Right forelimb (tissue), 1 donor: ENCODE measurements around the gene LYPD8.
"Not testable (repeated sequence)": the region's sequence is repeated elsewhere in the genome, so short reads cannot be mapped to it uniquely, and the experiment has no call there.

Source experiments
- DNase-seq: peaks from one replicate; pipeline ENCODE4 v3.0.0-alpha.2; 2018

The LYPD8 gene, protein sequence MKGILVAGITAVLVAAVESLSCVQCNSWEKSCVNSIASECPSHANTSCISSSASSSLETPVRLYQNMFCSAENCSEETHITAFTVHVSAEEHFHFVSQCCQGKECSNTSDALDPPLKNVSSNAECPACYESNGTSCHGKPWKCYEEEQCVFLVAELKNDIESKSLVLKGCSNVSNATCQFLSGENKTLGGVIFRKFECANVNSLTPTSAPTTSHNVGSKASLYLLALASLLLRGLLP

DNA sequence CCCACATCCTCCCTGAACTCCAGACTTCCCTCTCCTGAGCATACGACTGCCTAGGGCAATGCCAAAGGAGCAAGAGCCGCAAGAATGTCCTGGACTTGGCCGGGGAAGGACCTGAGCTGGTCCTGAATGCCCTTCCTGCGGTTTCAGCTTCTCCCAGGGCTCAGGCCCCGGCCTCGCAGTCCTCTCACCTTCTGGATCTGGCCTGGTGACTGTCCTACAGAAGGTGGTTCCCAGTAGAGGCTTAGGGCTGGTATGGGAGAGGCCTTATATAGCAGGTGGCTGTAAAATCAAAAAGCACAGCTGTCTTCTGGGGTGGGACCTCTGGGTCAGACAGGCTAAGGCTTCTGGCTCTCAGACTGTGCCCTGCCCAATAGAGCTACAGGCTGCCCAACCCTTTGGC, at the start of gene LYPD8:
TSS of gene LYPD8 (minus strand) at position 243 of the 400 bp plus-strand sequence. CDS start 4,678 bp downstream, outside the sequence.
- DNase-seq = no peak

DNA sequence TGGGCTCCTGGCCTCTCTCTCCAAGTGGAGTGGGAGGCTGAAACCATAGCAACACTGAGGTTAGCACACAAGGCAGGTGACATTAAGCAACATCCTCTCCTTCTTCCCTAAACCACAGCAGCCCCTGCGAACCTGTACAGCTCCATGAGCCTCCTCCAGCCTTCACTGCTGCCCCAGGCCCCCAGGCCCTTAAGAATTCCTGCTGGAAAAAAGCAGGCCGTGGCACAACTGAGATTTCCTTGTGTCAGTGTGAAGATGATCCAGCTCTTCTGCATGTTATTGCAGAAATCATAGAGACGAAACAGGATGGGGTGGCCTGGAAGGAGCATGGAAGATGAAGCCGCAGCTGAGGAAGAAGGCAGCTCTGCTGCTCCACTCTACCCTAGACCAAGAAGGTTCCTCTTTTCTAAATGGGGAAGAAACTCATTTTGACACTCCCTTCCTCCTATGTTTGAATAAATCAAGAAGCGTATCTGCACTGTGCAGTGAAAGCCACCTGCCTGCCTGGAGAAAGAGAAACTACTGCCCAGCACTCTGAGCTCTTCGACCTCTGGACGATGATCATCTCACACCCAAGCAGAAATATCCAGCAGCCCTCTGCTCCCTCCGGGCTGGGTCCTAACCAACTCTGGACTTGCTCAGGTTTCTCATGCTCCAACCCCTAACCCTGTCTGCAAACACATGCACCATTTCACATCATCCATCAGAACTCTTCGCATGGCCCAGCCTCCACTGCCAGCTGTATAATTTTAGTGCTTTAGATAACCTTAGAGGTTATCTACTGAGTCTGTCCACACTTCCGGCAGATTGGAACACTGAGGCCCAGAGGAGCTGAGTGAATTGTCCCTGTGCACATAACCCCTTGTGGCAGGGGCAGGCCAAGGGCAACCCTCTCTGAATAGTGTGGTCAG, 49.5 kb upstream of the LYPD8 start:
- no peak for DNase-seq

DNA sequence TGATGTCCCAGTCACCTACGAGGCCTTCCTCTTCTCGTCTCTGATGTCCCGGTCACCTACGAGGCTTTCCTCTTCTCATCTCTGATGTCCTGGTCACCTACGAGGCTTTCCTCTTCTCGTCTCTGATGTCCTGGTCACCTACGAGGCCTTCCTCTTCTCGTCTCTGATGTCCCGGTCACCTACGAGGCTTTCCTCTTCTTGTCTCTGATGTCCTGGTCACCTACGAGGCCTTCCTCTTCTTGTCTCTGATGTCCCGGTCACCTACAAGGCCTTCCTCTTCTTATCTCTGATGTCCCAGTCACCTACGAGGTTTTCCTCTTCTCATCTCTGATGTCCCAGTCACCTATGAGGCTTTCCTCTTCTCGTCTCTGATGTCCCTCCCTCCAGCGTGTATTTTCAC, 47.9 kb upstream of the LYPD8 start:
- DNase-seq = not testable (repeated sequence)

DNA sequence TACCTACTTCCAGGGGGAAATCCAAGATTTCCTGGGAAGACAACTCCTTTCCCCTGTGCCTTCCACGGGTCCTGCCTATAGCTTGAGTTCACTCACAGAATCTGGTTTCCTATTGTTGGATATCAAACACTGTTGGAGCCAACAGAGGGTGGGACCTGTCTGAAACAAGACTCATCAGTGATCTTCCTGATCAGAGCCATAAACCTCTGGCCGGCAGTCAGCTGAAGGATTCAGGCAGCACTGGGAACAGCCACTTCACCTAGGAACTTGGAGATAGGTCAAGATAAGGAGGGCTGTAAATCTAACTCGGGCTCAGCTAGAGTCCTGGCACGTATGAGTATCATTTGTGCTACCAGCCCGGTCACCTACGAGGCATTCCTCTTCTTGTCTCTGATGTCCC, 46.9 kb upstream of the LYPD8 start:
- no peak for DNase-seq

DNA sequence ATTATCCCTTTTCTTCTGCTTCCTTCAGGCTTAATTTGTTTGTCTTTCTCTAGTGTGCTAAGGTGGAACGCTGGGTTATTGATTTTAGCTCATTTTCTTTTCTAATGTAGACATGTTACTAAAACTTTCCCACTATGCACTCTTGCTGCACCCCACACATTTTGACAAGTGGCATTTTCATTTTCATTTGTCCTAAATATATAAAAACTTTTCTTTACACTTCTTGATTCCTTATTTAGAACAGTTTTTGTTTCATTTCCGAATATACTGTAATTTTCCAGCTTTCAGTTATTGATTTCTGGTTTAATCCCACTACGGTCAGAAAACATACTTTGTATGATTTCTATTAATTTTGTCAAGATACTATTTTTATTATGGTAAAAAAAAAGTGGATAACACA, 44.9 kb upstream of the LYPD8 start:
- DNase-seq = no peak

DNA sequence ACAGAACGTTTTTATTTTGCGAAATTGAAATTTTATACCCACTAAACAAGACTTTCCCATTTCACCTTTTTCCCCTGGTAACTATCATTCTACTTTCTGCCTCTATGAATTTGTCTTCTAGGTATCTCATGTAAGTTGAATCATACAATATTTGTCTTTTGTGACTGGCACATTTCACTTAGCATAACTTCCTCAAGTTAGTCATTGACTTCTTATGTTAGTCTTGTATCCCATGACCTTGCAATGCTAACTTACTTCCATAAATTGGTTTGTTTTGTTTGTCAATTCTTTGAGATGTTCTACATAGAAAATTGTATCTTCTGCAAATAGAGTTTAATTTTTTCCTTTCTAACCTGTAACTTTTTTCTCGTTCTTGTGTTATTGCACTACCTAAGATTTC, 43.2 kb upstream of the LYPD8 start:
- DNase-seq = no peak

DNA sequence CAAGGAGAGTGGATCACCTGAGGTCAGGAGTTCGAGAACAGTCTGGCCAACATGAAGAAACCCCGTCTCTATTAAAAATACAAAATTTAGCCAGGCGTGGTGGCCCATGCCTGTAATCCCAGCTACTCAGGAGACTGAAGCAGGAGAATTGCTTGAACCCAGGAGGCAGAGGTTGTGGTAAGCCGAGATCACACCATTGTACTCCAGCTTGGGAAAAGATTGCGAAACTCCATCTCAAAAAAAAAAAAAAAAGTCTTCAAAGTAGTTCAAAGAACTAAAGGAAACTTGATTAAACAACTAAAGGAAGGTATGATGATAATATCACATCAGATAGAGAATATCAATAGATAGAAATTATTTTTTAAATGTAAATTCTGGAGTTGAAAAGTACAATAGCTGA, 39.1 kb upstream of the LYPD8 start:
- DNase-seq = not testable (repeated sequence)

DNA sequence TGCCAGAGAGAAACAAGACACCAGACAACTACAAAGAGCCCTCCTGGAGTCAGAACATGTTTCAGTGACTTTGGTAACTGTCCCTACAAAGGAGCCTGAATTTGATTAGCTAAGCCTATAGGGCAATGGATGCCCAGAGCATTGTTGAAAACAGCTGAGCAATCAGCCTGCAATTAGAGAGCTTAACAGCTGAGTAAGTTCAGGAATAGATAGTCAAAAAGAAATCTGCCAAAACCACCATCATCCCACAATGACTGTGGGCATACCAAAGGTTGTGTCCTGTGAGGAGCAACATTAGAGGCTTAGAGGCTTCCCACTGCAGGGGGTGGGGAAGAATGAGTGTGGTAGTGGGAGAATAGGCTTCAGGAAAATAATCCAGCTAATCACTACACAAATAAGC, 38.0 kb upstream of the LYPD8 start:
- no peak for DNase-seq

DNA sequence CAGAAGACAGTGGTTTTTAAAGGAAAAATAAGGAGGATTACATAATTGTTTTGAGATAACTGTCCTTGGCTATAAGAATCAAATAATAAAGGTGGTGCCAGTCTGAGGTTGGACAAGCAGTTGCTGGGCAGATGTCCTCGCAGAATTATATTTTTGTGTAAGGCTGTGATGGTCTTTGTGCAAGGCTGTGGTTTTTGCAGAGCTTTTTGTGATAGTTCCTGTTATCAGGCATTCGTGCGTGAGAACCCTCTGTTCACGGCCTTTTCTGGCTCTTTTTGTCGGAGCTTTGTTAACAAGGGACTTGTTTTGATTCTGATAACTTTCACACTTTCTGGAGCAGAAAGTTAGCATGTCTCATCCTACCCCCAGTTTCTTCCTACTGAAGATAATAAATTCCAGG, 36.8 kb upstream of the LYPD8 start:
- DNase-seq = no peak

DNA sequence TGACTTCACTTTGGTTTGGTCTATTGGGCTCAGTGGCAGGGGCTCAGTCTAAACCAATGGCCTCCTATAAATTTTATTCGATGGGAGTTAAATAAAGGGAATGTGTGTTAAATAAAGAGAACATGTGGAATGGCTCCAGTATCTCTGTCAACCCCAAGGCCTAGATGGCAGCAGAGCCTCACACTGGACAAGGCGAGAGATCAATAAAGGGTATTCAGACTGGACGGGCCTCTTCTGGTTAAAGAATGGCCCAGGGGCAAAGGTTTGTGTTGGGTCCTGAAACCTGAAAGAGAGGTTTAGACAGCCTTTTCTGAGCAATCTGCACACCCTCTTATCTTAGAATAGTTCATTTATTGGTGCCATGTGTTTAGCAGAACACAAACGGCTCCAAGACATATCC, 35.5 kb upstream of the LYPD8 start:
- no peak for DNase-seq

DNA sequence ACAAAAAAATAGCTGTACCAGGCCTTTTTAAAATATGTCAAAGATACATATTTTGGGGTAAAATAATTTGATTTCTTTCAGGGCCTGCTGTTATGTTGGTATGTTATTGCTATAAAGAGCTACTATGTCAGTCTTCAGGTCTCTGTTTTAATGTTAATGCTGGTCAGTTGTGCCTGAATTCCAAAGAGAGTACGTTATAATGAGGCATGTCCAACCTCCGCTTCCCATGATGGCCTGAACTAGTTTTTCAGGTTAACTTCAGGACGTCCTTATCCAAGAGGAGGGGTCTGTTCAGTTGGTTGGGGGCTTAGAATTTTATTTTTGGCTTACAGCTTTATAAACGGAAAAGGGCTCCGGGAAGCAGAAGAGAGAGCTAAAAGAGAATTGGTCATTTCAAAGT, 34.9 kb upstream of the LYPD8 start:
- no peak for DNase-seq

DNA sequence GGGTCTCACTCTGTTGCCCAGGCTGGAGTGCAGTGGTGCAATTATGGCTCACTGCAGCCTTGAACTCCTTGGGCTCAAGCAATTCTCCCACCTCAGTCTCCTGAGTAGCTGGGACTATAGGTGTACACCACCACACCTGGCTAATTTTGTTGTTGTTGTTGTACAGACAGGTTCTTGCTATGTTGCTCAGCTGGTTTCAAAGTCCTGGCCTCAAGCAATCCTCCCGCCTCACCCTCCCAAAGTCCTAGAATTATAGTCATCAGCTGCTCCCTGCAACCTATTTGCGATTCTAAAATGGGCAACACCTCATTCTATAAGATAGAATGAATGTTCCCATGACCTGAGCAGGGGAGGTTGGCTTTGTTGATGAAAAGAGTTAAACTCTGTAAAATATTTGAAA, 33.8 kb upstream of the LYPD8 start:
- DNase-seq = not testable (repeated sequence)

DNA sequence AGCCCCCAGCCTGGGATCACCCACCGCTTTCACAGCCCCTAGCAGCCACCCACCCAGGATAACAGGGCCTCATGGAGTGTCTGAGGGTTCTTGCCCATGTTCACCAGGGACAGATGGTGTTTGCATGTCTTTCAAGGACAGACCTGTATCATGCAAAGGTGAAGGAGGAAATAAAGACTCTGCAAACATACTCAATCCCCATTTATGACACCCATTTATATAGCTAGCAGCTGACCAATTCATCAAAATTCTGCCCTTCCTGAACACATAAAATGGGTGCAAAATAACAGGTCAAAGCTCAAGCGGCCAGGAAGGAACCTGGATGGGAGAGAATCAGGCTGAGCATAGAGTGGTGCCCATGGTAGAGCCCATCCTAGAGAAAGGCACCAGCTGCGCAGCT, 32.8 kb upstream of the LYPD8 start:
- no peak for DNase-seq

DNA sequence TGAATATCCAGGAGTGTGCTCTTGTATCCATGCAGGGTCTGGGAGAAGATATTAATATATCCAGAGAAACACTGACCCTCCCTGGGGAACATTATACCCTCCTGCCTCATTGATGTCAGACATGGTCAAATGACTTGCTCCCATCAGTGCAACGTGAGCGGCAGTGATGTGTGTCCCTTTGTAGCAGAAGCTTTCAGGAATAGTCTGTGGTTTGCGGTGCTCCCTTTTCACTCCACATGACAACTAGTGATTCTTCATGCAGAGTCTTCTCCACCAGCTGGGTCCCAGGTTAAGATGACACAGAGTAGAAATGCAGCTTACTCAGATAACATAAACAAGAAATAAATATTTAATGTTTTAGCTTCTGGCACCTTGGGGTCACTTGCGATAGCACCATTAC, 31.9 kb upstream of the LYPD8 start:
- DNase-seq = no peak

DNA sequence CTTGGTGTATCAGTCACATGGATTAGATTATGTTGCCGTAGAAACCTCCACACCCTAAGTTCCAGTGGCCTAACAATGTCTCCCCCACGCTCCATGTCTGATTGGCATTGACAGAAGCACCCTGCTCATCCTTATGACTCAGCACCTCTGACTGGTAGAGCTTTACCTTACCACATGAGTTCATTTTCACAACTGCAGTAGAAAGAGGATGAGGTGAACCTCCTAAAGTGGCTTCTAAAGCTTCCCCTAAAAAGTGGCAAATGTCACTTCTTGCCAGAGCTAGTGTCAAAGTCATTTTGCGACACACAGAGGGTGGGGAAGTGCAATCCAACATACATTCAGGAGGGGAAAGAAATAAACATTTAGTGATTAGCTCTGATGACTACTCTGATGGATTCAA, 30.6 kb upstream of the LYPD8 start:
- no peak for DNase-seq

DNA sequence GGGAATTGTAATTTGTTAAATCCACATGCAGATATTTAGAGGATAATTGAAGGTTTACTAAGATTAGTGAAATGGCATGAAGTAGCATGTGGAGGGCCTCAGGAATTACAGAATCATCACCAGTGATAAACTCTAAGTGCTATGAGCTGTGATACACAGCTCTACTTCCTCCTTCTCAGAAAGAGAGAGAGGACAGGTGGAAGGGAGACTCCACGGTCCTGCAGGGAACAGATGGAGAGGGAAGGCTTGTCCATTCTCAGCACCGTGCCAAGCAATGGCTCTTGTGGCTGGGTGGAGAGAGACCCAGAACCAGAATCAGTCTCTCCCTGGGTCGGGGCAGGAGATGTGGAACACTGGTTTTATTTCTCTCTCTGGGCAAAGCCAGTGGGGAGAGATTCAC, 27.8 kb upstream of the LYPD8 start:
- no peak for DNase-seq

DNA sequence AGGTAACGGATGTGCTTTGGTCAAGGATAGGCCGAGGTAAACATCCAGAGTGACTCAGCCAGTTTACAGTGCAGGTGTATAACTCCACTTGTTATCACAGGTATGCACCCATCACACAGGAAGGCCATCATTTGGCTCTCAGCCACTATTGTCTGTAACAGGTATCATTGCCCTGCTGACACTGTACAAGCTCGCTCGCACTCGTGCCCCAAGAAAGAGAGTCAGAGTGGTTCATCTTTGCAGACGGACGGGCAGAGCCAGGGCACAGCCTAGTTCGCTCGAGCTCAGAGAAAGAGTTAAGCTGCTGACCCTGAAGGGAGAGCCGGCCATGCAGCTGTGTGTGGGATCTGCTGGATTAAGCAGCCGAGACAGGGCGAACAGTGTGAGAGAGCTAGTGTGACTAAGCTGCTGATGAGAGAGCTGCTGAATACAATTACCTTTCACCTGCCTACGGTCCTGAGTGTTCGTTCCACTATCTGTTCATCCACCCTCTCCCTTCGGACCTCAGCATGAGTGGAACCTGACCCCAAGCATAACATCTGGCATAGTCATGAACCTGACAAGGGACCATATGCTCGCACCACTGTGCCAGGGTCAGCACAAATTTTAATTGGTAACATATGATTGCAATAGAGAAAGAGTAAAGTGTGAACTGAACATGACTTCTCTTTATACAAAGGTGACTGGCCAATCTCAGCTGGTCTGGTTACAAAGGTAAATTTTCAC, 27.0 kb upstream of the LYPD8 start:
- no peak for DNase-seq

DNA sequence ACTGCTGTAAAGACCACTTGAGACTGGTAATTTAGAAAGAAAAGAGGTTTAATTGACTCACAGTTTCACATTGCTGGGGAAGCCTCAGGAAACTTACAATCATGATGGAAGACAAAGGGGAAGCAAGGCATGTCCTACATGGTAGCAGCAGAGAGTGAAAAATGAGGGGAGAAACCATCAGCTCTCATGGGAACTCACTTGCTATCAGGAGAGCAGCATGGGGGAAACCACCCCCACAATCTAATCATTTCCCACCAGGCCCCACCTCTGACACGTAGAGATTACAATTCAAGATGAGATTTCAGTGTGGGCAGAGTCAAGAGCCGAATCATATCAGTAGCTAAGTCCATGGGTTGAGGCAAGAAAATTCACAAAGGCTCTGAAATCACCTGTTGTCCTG, 23.8 kb upstream of the LYPD8 start:
- DNase-seq = no peak

DNA sequence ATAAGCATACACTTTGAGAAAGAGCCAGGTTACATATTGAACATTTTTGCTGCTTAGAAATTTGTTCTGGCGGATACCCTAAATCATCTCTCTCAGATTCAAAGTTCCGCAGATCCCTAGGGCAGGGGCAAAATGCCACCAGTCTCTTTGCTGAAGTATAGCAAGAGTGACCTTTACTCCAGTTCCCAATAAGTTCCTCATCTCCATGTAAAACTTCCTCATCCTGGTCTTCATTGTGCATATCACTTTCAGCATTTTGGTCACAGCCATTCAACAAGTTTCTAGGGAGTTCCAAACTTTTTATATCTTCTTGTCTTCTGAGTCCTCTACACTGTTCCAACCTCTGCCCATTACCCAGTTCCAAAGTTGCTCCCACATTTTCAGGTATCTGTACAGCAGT, 23.3 kb upstream of the LYPD8 start:
- DNase-seq = no peak

DNA sequence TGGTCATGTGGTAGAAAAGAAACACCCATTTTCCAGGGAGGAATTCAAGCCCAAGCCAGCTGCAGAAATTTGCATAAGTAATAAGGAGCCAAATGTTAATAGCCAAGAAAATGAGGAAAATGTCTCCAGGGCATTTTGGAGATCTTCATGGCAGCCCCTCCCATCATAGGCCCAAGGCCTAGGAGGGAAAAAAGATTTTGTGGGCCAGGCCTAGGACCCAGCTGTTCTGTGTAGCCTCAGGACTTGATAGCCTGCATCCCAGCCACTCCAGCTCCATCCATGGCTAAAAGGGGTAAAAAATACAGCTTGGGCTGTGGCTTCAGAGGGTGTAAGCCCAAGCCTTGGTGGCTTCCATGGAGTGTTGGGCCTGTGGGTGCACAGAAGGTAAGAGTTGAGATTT, 21.4 kb upstream of the LYPD8 start:
- DNase-seq = no peak

DNA sequence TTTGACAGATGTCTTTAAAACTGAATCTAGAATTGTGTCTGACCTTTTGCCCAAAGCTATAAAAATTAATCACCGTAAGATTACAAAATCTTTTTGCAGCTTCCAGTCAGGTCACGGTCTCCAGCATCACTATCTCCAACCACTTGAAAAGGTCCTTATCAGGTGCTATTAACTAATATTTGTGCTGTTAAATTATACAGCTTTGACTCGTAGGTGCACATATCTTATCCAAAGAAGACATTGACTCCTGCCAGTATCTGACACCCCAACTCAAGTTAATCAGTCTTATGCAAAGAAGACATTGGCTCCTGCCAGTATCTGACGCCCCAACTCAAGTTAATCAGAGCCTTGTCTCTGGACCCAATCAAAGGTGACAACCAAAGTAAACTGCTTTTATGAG, 19.9 kb upstream of the LYPD8 start:
- DNase-seq = no peak

DNA sequence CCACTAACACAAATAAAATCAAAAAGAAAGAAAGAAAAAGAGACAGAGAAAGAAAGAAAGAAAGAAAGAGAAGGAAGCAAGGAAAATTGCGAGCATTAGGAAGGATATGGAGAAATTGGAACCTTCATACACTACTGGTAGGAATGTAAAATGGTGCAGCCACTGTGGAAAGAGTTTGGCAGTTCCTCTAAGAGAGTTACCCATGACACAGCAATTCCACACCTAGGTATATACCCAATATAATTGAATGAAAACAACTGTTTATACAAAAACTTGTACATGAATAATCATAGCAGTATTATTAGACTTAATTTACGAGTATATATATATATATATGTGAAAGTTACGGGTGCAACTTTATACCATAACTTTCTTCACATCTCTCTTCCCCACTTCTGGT, 4.1 kb upstream of the LYPD8 start:
- no peak for DNase-seq

DNA sequence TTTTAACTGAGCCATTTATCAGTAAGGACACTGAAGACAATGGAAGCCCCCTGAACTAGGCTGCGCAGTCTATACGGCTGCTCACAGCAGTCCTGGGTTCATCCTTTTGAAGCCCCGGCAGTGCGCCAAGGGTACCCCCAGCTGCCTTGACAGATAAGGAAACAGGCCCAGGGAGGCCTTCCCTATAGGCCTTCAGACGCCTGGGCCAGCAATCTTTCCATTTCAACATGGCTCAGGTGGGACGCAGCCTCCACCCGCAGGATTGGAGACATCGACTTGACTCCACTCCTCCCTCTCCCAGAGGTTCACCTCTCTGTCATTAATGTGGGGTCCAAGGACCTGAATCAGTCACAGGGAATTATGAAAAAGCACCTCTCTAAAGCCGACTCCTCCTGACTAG, 2.8 kb upstream of the LYPD8 start:
- DNase-seq = no peak

DNA sequence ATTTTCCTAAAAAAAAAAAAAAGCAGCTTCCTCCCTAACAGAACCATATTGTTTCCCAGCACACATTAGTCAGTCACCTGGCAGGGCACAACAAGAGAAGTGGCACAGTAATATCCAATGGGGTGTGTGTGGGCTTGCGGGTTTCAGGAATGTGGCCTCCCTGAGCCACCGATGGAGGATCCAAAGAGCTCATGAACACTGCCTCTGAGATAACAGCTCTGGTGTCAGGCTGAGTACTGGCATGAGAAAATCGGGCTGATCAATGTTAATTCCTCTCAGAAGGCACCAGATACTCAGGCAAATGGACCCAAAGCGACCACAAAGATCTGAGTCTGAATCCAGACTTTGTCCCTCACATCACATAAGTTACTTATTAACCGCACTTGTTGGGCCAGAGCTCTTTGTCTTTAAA, 2.2 kb upstream of the LYPD8 start:
- no peak for DNase-seq
